K562 (cell line): Measurements from ENCODE around the gene DBF4B. TPM values are rescaled to one million over a fixed set of nuclear protein-coding genes. Genes with fewer than 3 reads are reported as not detected.
"Not testable (repeated sequence)": the region's sequence is repeated elsewhere in the genome, so short reads cannot be mapped to it uniquely, and the experiment has no call there.

ENCODE experiments used
- ATAC-seq: fragments of 200-7000 bp; cut with Tn5 transposase; 3 replicates; pipeline ENCODE4 v1.9.1; 2020; ENCODE audit warnings: moderate library complexity
- BruUV-seq: library from RNA; stranded (reverse); fragments of 400-500 nt; replicated peaks from 2 replicates; lab custom pipeline; 2021; lab: Mats Ljungman, UMichigan
- CTCF ChIA-PET: fragments of 300-600 bp; formaldehyde crosslinking; extraction: SDS; loops from one replicate; lab custom pipeline; 2021; ENCODE audit warnings: low intra/inter-chr PET ratio; lab: Yijun Ruan, JAX
- POLR2A ChIA-PET: fragments of 300-600, 350-650 bp; sonication (Branson Sonifier 250); formaldehyde crosslinking; extraction: SDS; loops from one replicate; lab custom pipeline; 2021; ENCODE audit warnings: antibody characterized with exemption, inconsistent platforms; lab: Yijun Ruan, JAX
- DNase-seq, 4 experiments: peaks; one replicate each; pipeline versions ENCODE4 v3.0.0 to v3.0.0-alpha.2; 2011 to 2018; ENCODE audit warnings: low spot score in 3 of 4, mixed read lengths in 3 of 4; ENCODE audit errors: extremely low read depth in 1 of 4
- FAIRE-seq: peaks from 2 replicates; lab custom pipeline; 2011; peaks lifted over from hg19 to GRCh38; lab: Jason Lieb, UNC
- H2AFZ ChIP-seq: 2 replicates; pipeline ENCODE4 v1.6.0; 2011; ENCODE audit warnings: low read depth, low read length, control low read depth, inconsistent platforms
- H3K27ac ChIP-seq: fragments of 200-600 bp; 3 replicates; pipeline ENCODE4 v1.8.0; 2011; ENCODE audit warnings: low read depth, mild to moderate bottlenecking, control low read depth, inconsistent platforms, low read length, moderate library complexity, mixed read lengths; ENCODE audit errors: extremely low read depth
- H3K27me3 ChIP-seq, 2 experiments: fragments of 300-600 bp in 1 of 2; 2 replicates in 1 of 2; 3 replicates in 1 of 2; pipeline versions ENCODE4 v1.6.0 to v1.8.0; 2011; ENCODE audit warnings: inconsistent platforms in 2 of 2, low read length in 2 of 2, mild to moderate bottlenecking in 1 of 2, mixed read lengths in 1 of 2, moderate library complexity in 1 of 2; ENCODE audit not compliant: control insufficient read depth in 2 of 2, insufficient read depth in 2 of 2
- H3K36me3 ChIP-seq: fragments of 300-600 bp; 3 replicates; pipeline ENCODE4 v1.8.0; 2011; ENCODE audit warnings: mild to moderate bottlenecking, low read length, inconsistent platforms; ENCODE audit not compliant: control insufficient read depth, insufficient read depth
- H3K4me1 ChIP-seq, 2 experiments: fragments of 200-600 bp in 1 of 2; replicated peaks in 1 of 2; 2 replicates in 1 of 2; 3 replicates in 1 of 2; pipeline versions ENCODE4 v1.5.1 to v1.8.0; 2011; ENCODE audit warnings: inconsistent platforms in 2 of 2, low read length in 2 of 2, mild to moderate bottlenecking in 1 of 2, mixed read lengths in 1 of 2, moderate library complexity in 1 of 2; ENCODE audit not compliant: control insufficient read depth in 2 of 2, insufficient read depth in 2 of 2
- H3K4me2 ChIP-seq: 2 replicates; pipeline ENCODE4 v1.6.1; 2011; ENCODE audit warnings: low read length, control low read depth, inconsistent platforms, mixed read lengths; ENCODE audit not compliant: insufficient read depth
- H3K4me3 ChIP-seq: fragments of 200-600 bp; sonication (generic), shearing (Covaris generic); 2 replicates; pipeline ENCODE4 v1.5.1; 2016; ENCODE audit warnings: control low read depth, inconsistent platforms
- H3K79me2 ChIP-seq: fragments of 200-600 bp; 3 replicates; pipeline ENCODE4 v1.8.0; 2011; ENCODE audit warnings: low read length, inconsistent platforms; ENCODE audit not compliant: control insufficient read depth, insufficient read depth
- H3K9ac ChIP-seq, 2 experiments: 2 replicates each; pipeline versions ENCODE4 v1.6.0 to v1.6.1; 2011; ENCODE audit warnings: low read depth in 2 of 2, low read length in 2 of 2, control low read depth in 1 of 2, inconsistent platforms in 1 of 2, mild to moderate bottlenecking in 1 of 2, mixed read lengths in 1 of 2; ENCODE audit not compliant: insufficient read depth in 1 of 2
- H3K9me1 ChIP-seq: one replicate; pipeline ENCODE4 v1.6.0; 2011; ENCODE audit warnings: inconsistent platforms, mild to moderate bottlenecking, low read length, moderate library complexity; ENCODE audit not compliant: control insufficient read depth, insufficient read depth
- H3K9me3 ChIP-seq: replicated peaks from 2 replicates; pipeline ENCODE4 v1.5.1; 2011; ENCODE audit warnings: low read depth, low read length, inconsistent platforms; ENCODE audit not compliant: control insufficient read depth, insufficient read depth
- H4K20me1 ChIP-seq: replicated peaks from 2 replicates; pipeline ENCODE4 v1.6.1; 2011; ENCODE audit warnings: low read length, inconsistent platforms, mixed read lengths; ENCODE audit not compliant: control insufficient read depth, insufficient read depth
- FOXM1 ChIP-seq, 2 experiments: fragments of 450-650 bp in 1 of 2; sonication (generic) in 1 of 2; formaldehyde crosslinking in 1 of 2; IDR thresholded peaks; 2 replicates each; pipeline versions ENCODE4 v1.6.1 to v1.9.0; 2017 to 2022; ENCODE audit warnings: low read depth in 2 of 2, mild to moderate bottlenecking in 2 of 2, missing genetic modification reagents in 1 of 2, moderate library complexity in 1 of 2
- ZNF121 ChIP-seq: sonication (generic); formaldehyde crosslinking; conservative IDR thresholded peaks from 2 replicates; pipeline ENCODE4 v1.8.0; 2022; ENCODE audit warnings: missing genetic modification reagents
- WGBS: fragments of 100-300 bp; shearing (Covaris generic); methylation state at CpG from one replicate; pipeline ENCODE4 v1.1.6; 2016; ENCODE audit warnings: low coverage, mixed read lengths; ENCODE audit not compliant: insufficient coverage; ENCODE audit errors: missing lambda C conversion rate; 5-methylcytosine and 5-hydroxymethylcytosine counted together
- in situ Hi-C: fragments of 300-500 bp; cut with MboI; formaldehyde crosslinking; loops from 4 replicates; pipeline ENCODE4 v1.15.0; 2018; ENCODE audit warnings: inconsistent platforms, mixed read lengths
- intact Hi-C: fragments of 100-400 bp; cut with micrococcal nuclease; formaldehyde crosslinking; loops from 2 replicates; pipeline ENCODE4 v1.14.2; 2022
- polyA plus RNA-seq, 8 experiments: library from polyadenylated mRNA; depleted of rRNA in 4 of 8; stranded (reverse) in 5 of 8; unstranded in 3 of 8; fragments of >200 nt; fragmentation: Nextera tagmentation in 2 of 8; fragmentation: Illumina TruSeq in 1 of 8; extraction: Ambion mirVana in 2 of 8; extraction: Trizol in 1 of 8; gene quantifications; 2 replicates each; pipeline versions ENCODE4 v1.2.1 to v1.2.3, GENCODE V29; 2011 to 2014; ENCODE audit warnings: inconsistent platforms in 1 of 8, missing spikeins in 1 of 8
- total RNA-seq, 7 experiments: library from RNA; depleted of rRNA in 6 of 7; stranded (reverse); fragments of >200 nt in 6 of 7; fragmentation: Illumina TruSeq in 2 of 7; extraction: Trizol in 2 of 7; gene quantifications; 2 replicates each; pipeline versions ENCODE4 v1.2.1 to v1.2.3, GENCODE V29; 2011 to 2021; ENCODE audit warnings: low replicate concordance in 1 of 7

The DBF4B gene
- total and polyA plus RNA-seq, 9 of the 15 experiments (the other 6 are each of a cell fraction or from before 2014, with no cell fraction given): 2.5 to 26.9 (median 14.6) TPM

GRCh38 chr17:44754276-44754675 lies 45.8 kb downstream of the DBF4B start:
- no peaks in the 10 kb centered on the region for H3K9me1 ChIP-seq
- no TSS peak for BruUV-seq
- ATAC-seq (peak; percentile 12; the same call in 1 of the 3 replicates), FAIRE-seq (no peak), DNase-seq (no peak)
- no peak overlapping the region for H2AFZ ChIP-seq
- ChIA-PET POLR2A (no interaction called here), CTCF (no interaction called here)
- H3K36me3 ChIP-seq: peaks cover 23% of the 10 kb centered on the region; the same call in 2 of the 3 replicates
- 22% methylated on average over 6 of the region's 7 CpGs for WGBS
- no peak overlapping the region; a peak in 1 of 4 replicates for H3K9ac ChIP-seq
- peaks cover 14% of the 10 kb centered on the region; the same call in 1 of the 2 replicates for H4K20me1 ChIP-seq
- H3K4me2 ChIP-seq: no peak overlapping the region
- TF ChIP-seq FOXM1 (IDR thresholded peaks at IDR 0.05; ENCODE audit: low read depth) (no peak), FOXM1 (CRISPR knock-in tag; IDR thresholded peaks at IDR 0.05; ENCODE audit: low read depth) (no peak)
- H3K27ac ChIP-seq: no peak overlapping the region
- no peak overlapping the region for H3K4me3 ChIP-seq
- no peaks in the 10 kb centered on the region for H3K79me2 ChIP-seq
- in situ Hi-C loops: no loop called here
- no peaks in the 10 kb centered on the region for H3K9me3 ChIP-seq
- intact Hi-C loops: no loop called here
- H3K4me1 ChIP-seq: peaks cover 0 to 18% of the 10 kb centered on the region in 2 experiments; a peak in 2 of 5 replicates
- peaks cover 3 to 16% of the 10 kb centered on the region in 2 experiments; a peak in 3 of 5 replicates for H3K27me3 ChIP-seq

- in situ Hi-C loops, intact Hi-C loops, DNase-seq, H3K9ac ChIP-seq, H3K79me2 ChIP-seq, ATAC-seq, POLR2A ChIA-PET, H2AFZ ChIP-seq, H3K4me3 ChIP-seq, H3K9me1 ChIP-seq, BruUV-seq, CTCF ChIA-PET, H3K27ac ChIP-seq, H3K9me3 ChIP-seq, FAIRE-seq, H3K4me2 ChIP-seq: not testable (repeated sequence)
- TF ChIP-seq ZNF121 (CRISPR knock-in tag): peak; percentile 58
- H3K4me1 ChIP-seq: peaks cover 0 to 18% of the 10 kb centered on the region in 2 experiments; a peak in 2 of 5 replicates
- H4K20me1 ChIP-seq: peaks cover 14% of the 10 kb centered on the region; the same call in 1 of the 2 replicates
- peaks cover 3 to 24% of the 10 kb centered on the region in 2 experiments; a peak in 3 of 5 replicates for H3K27me3 ChIP-seq
- 50% methylated on average over 1 of the region's 5 CpGs for WGBS
- H3K36me3 ChIP-seq: peaks cover 15% of the 10 kb centered on the region; the same call in 2 of the 3 replicates
Observed at GRCh38 chr17:44755180-44755579, 46.7 kb downstream of the DBF4B start.
